ENCODE results near the gene DTNA. TPM values are rescaled to one million over a fixed set of nuclear protein-coding genes. Genes with fewer than 3 reads are reported as not detected.

Gene DTNA
- total and polyA plus RNA-seq, 2 of the 8 experiments (the other 6 are each of a cell fraction or from before 2014, with no cell fraction given): 30.2 to 32.7 TPM

- TF ChIP-seq SIN3A (conservative IDR thresholded peaks at IDR 0.05 in 1 of 2, IDR thresholded peaks at IDR 0.05 in 1 of 2; ENCODE audit: low read depth in 1 of 2, low read length in 2 of 2): no peak
- no peak for TF ChIP-seq RXRA (IDR thresholded peaks at IDR 0.05; ENCODE audit: insufficient read depth, low read depth, low read length)
These were observed 47.6 kb downstream of the DTNA start (continued) for GRCh38 chr18:34757666-34758065.
